Osteoblast (primary cell): Measurements from ENCODE around the gene MAOB. TPM values are rescaled to one million over a fixed set of nuclear protein-coding genes. Genes with fewer than 3 reads are reported as not detected.

Experiments
- DNase-seq: peaks from one replicate; pipeline ENCODE4 v3.0.0; 2011; ENCODE audit warnings: low spot score, mixed read lengths; ENCODE audit not compliant: insufficient read length; ENCODE audit errors: missing footprints
- H2AFZ ChIP-seq: 2 replicates; pipeline ENCODE4 v1.6.0; 2011; ENCODE audit warnings: mild to moderate bottlenecking, low read length
- H3K27ac ChIP-seq: 2 replicates; pipeline ENCODE4 v1.5.1; 2011; ENCODE audit warnings: mild to moderate bottlenecking, low read depth, low read length, moderate library complexity
- H3K27me3 ChIP-seq: 2 replicates; pipeline ENCODE4 v1.6.0; 2012; ENCODE audit warnings: mild to moderate bottlenecking, control low read depth, inconsistent platforms, low read length, moderate library complexity; ENCODE audit not compliant: insufficient read depth
- H3K36me3 ChIP-seq: 2 replicates; pipeline ENCODE4 v1.5.1; 2011; ENCODE audit warnings: mild to moderate bottlenecking, low read length, control low read depth, moderate library complexity; ENCODE audit not compliant: insufficient read depth
- H3K4me1 ChIP-seq: 2 replicates; pipeline ENCODE4 v1.5.1; 2011; ENCODE audit warnings: mild to moderate bottlenecking, low read length, control low read depth, moderate library complexity; ENCODE audit not compliant: insufficient read depth
- H3K4me2 ChIP-seq: 2 replicates; pipeline ENCODE4 v1.6.0; 2011; ENCODE audit warnings: mild to moderate bottlenecking, low read length; ENCODE audit not compliant: insufficient read depth
- H3K4me3 ChIP-seq: fragments of 200-600 bp; sonication (generic); 3 replicates; pipeline ENCODE4 v1.5.1; 2012; ENCODE audit warnings: mild to moderate bottlenecking, low read length, inconsistent platforms; ENCODE audit not compliant: insufficient read depth
- H3K79me2 ChIP-seq: 2 replicates; pipeline ENCODE4 v1.6.0; 2012; ENCODE audit warnings: mild to moderate bottlenecking, low read length, control low read depth, inconsistent platforms; ENCODE audit not compliant: insufficient read depth
- H3K9me3 ChIP-seq: 2 replicates; pipeline ENCODE4 v1.5.1; 2011; ENCODE audit warnings: low read depth, low read length, control low read depth
- H4K20me1 ChIP-seq: 2 replicates; pipeline ENCODE4 v1.6.0; 2012; ENCODE audit warnings: mild to moderate bottlenecking, low read length, control low read depth; ENCODE audit not compliant: insufficient read depth
- CTCF ChIP-seq: IDR thresholded peaks from 2 replicates; pipeline ENCODE4 v1.5.1; 2011; ENCODE audit warnings: mild to moderate bottlenecking, low read depth, low read length, moderate library complexity; ENCODE audit errors: extremely low read depth
- total RNA-seq: library from RNA; depleted of rRNA; stranded (reverse); fragments of >200 nt; gene quantifications from 2 replicates; pipeline ENCODE4 v1.2.3, GENCODE V29; 2012

Gene MAOB
- total RNA-seq, 1 donor, result 0.72 TPM

- Histone ChIP-seq H2AFZ (no peak overlapping the region), H3K9me3 (peaks cover 3% of the 10 kb centered on the region), H3K27ac (no peak overlapping the region), H3K4me1 (no peaks in the 10 kb centered on the region), H4K20me1 (no peaks in the 10 kb centered on the region), H3K27me3 (peaks cover 15% of the 10 kb centered on the region), H3K36me3 (no peaks in the 10 kb centered on the region), H3K79me2 (no peaks in the 10 kb centered on the region), H3K4me3 (no peak overlapping the region), H3K4me2 (no peak overlapping the region)
- TF ChIP-seq CTCF, result no peak
- no peak for DNase-seq
Measured at GRCh38 chrX:43885617-43886016, 3.4 kb upstream of the MAOB start.

- peaks cover 28% of the 10 kb centered on the region for H3K27me3 ChIP-seq
- H2AFZ ChIP-seq, result no peak overlapping the region
- no peaks in the 10 kb centered on the region for H3K4me1 ChIP-seq
- no peaks in the 10 kb centered on the region for H3K79me2 ChIP-seq
- H3K36me3 ChIP-seq, result no peaks in the 10 kb centered on the region
- H3K4me3 ChIP-seq, result no peak overlapping the region
- no peaks in the 10 kb centered on the region for H3K9me3 ChIP-seq
- H3K4me2 ChIP-seq, result no peak overlapping the region
- no peak overlapping the region for H3K27ac ChIP-seq
- no peak for DNase-seq
- no peak for TF ChIP-seq CTCF
- no peaks in the 10 kb centered on the region for H4K20me1 ChIP-seq
Measured at GRCh38 chrX:43881410-43882293, 598 bp downstream of the MAOB start.

DNA sequence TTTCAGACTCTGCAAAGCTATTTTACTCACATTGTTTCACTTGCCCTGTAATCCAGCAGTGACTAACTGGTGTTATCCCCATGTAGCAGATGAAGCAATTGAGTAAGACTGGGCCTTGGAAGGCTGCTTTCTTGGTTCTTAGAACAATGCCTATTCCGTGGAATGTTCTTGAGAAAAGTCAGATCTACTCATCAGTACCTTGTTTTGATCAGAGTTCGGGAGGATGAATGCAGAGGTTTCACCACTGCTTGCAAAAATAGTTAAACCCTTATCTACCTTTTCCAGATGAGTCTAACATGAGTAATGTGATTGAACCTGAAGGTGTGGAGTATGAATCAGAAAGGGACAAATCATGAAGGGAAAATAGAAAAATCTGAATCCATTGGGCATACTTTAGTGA, 1.8 kb downstream of the MAOB start:
- no peak for DNase-seq

More for the DNA sequence above, 1.8 kb downstream of the MAOB start:
- Histone ChIP-seq H4K20me1 (no peaks in the 10 kb centered on the region), H3K27ac (no peak overlapping the region), H3K9me3 (no peaks in the 10 kb centered on the region), H3K4me2 (no peak overlapping the region), H3K4me1 (no peaks in the 10 kb centered on the region), H2AFZ (no peak overlapping the region), H3K27me3 (peaks cover 28% of the 10 kb centered on the region), H3K4me3 (no peak overlapping the region), H3K79me2 (no peaks in the 10 kb centered on the region), H3K36me3 (no peaks in the 10 kb centered on the region)
- no peak for TF ChIP-seq CTCF
